SJSA1 (cell line): ENCODE data around the gene KCNN4. TPM values are rescaled to one million over a fixed set of nuclear protein-coding genes. Genes with fewer than 3 reads are reported as not detected.
"Not testable (repeated sequence)": the region's sequence is repeated elsewhere in the genome, so short reads cannot be mapped to it uniquely, and the experiment has no call there.

Experiments
- DNase-seq, 2 experiments: peaks; one replicate each; pipeline ENCODE4 v3.0.0-alpha.2; 2015 to 2020; ENCODE audit warnings: low spot score in 2 of 2, low read depth in 1 of 2
- H3K27ac ChIP-seq: fragments of 250-450 bp; sonication (Bioruptor Pico); 2 replicates; pipeline ENCODE4 v1.5.1; 2020; ENCODE audit warnings: mild to moderate bottlenecking, moderate library complexity
- H3K27me3 ChIP-seq: fragments of 250-450 bp; sonication (Bioruptor Pico); replicated peaks from 2 replicates; pipeline ENCODE4 v1.5.1; 2020; ENCODE audit warnings: mild to moderate bottlenecking, moderate library complexity
- H3K36me3 ChIP-seq: fragments of 250-450 bp; sonication (Bioruptor Pico); 2 replicates; pipeline ENCODE4 v1.5.1; 2020; ENCODE audit warnings: mild to moderate bottlenecking
- H3K4me1 ChIP-seq: fragments of 250-450 bp; sonication (Bioruptor Pico); replicated peaks from 2 replicates; pipeline ENCODE4 v1.6.1; 2021; ENCODE audit warnings: mild to moderate bottlenecking
- H3K4me3 ChIP-seq: fragments of 250-450 bp; sonication (Bioruptor Pico); 2 replicates; pipeline ENCODE4 v1.5.1; 2020; ENCODE audit warnings: mild to moderate bottlenecking
- H3K9me3 ChIP-seq: fragments of 250-450 bp; sonication (Bioruptor Pico); replicated peaks from 2 replicates; pipeline ENCODE4 v1.5.1; 2020; ENCODE audit warnings: mild to moderate bottlenecking
- total RNA-seq: library from RNA; depleted of rRNA; stranded (reverse); fragments of >200 nt; shearing (Covaris generic); gene quantifications from 2 replicates; pipeline ENCODE4 v1.2.3, GENCODE V29; 2014

Gene KCNN4
- total RNA-seq, 1 experiment from 2014 or later = 5.1 TPM

DNA sequence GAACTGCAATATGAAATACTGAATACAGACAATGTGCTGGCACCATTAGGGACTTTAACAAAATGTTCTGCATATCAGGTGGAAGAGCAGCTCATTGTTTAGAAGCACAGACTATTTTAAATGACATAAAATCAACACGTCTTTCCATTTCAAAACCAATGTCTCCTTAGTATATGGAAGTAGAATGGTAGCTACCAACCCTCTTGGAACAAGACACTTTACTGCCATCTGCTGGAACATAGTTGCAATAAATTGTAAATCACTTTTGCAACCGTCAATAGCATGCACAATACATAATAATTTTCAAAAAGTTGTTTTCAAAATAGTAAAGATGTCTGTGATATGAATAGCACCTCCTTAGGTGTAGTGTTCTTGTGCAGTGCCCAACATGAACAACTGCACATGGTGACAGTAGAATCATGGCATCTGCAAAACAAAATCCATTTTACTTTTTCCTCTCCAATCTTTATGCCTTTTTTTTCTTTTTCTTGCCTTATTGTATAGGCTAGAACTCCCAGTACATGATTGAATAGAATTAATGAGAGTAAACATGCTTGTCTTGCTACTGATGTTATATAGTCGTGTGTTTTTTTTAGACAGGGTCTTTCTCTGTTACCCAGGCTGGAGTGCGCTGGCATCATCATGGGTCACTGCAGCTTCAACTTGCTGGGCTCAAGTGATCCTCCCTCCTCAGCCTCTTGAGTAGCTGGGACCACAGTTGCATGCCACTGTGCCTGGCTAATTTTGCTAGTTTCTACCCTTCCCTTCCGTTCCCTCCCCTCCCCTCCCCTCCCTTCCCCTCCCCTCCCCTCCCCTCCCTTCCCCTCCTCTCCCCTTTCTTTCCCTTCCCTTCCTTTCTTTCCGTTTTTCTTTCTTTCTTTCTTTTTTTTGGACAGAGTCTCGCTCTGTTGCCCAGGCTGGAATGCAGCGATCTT lies 29.3 kb upstream of the KCNN4 start:
- peaks cover 4% of the 10 kb centered on the region; the same call in 1 of the 2 replicates for H3K27me3 ChIP-seq
- DNase-seq = peak in 1 of 2 experiments; percentile 32
- no peaks in the 10 kb centered on the region for H3K36me3 ChIP-seq
- no peaks in the 10 kb centered on the region for H3K4me1 ChIP-seq
- no peak overlapping the region for H3K27ac ChIP-seq
- H3K4me3 ChIP-seq = no peak overlapping the region
- H3K9me3 ChIP-seq = no peaks in the 10 kb centered on the region

DNA sequence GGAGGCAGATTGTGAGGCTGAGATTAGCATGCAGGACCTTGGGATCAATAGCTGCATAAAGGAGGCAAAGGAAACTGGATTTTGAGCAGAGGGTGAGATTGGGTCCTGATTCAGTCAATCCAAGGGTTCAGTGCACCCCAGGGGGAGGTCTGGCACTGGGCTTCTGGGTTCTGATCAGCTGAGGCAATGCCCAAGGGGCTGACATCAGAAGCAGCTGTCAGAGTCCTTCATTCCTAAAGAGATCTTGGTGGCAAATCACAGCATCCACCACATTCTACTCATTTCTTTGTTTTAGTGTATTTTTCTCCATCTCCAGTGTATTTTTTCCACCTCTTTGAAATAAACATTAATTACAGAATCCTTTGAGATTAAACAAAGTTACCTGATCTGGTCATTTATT lies 26.9 kb upstream of the KCNN4 start:
- Histone ChIP-seq H3K27ac (no peak overlapping the region), H3K27me3 (peaks cover 4% of the 10 kb centered on the region; the same call in 1 of the 2 replicates), H3K4me3 (no peak overlapping the region), H3K9me3 (no peaks in the 10 kb centered on the region), H3K4me1 (no peaks in the 10 kb centered on the region), H3K36me3 (no peaks in the 10 kb centered on the region)
- no peak for DNase-seq

DNA sequence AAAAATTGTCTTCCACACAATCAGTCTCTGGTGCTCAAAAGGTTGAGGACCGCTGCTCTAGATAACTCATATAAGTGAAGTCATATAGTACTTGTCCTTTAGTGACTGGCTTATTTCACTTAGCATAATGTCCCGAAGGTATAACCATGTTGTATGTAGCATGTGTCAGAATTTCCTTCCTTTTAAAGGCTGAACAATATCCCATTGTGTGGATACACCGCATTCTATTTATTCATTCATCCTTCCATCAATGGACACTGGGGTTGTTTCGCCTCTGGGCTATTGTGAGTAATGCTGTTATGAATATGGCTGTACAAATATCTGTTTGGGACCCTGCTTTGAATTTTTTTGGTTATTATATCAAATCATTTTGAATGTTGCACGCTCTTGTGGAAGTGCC lies 26.1 kb upstream of the KCNN4 start:
- peaks cover 4% of the 10 kb centered on the region; the same call in 1 of the 2 replicates for H3K27me3 ChIP-seq
- no peaks in the 10 kb centered on the region for H3K4me1 ChIP-seq
- no peak for DNase-seq
- H3K4me3 ChIP-seq = no peak overlapping the region
- H3K27ac ChIP-seq = no peak overlapping the region
- no peaks in the 10 kb centered on the region for H3K9me3 ChIP-seq
- no peaks in the 10 kb centered on the region for H3K36me3 ChIP-seq

DNA sequence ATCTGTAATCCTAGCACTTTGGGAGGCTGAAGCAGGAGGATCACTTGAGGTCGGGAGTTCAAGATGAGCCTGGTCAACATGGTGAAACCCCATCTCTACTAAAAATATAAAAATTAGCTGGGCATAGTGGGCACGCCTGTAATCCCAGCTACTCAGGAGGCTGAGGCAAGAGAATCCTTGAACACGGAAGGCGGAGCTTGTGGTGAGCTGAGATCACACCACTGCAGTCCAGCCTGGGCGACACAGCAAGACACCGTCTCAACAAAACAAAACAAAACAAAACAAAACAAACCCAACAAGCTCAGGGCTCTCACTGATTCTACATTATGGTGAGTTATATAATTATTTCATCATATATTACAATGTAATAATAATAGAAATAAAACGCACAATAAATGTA lies 25.6 kb upstream of the KCNN4 start:
- H3K9me3 ChIP-seq, H3K27me3 ChIP-seq, H3K4me1 ChIP-seq, DNase-seq, H3K36me3 ChIP-seq, H3K27ac ChIP-seq, H3K4me3 ChIP-seq: not testable (repeated sequence)

DNA sequence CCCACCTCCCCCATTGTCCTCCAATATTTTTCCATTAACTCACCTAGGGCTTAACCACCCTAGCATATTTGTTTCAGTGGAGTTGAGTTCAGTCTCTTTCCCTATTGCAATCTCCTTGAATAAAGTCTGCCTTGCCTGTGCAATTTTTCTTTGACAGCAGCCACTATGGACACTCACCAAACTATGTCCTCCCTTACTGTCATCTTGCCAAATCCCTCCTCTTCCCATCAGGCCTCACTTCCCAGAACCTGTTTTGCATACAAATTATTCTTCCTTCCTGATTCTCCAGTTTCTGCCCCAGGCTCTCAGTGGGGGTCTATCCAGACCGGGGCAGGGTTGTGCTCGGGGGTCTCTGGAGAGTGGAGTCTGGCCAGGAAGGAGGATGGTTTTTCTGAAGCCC lies 23.7 kb upstream of the KCNN4 start:
- H3K27me3 ChIP-seq = peaks cover 4% of the 10 kb centered on the region; the same call in 1 of the 2 replicates
- H3K9me3 ChIP-seq = no peaks in the 10 kb centered on the region
- no peak overlapping the region for H3K4me3 ChIP-seq

DNA sequence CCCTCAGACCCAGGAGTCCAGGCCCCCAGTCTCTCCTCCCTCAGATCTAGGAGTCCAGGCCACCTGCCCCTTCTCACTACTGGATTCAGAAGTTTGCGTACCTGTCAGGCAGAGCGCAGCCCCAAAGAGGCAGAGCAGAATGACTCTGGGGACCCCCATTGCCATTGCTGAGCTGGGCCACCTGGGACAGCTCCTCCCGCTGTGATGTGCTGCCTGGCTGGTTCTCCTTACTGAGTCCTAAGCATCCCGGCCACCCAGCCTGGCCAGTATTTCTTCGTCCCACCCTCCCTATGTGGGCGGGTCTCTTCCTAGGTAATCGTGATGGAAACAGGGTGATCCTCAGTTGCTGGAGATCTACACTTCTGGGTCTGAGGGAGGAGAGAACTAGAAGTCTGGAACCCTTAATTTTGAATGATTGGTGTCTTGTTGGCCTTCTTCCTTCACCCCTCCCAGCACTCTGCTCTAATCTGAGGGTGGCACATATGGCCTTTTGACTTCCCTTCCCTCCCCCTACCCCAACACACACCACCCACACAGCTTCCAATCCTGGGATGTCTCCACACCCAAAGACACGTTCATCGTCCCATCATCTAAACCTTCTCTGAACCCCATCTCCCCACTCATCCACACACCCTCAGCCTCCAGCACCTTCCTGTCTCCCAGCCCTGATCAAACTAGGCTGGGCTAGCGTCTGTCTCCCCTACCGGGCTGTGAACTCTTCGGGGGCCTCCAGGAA lies 21.6 kb upstream of the KCNN4 start, which contains the start of gene LYPD5:
TSS of gene LYPD5 (minus strand) at position 232 of the 736 bp plus-strand sequence. CDS start at position 165, 67 bp downstream.
- Histone ChIP-seq H3K27me3 (peaks cover 6% of the 10 kb centered on the region; the same call in 1 of the 2 replicates), H3K4me1 (peaks cover 7% of the 10 kb centered on the region), H3K4me3 (no peak within 1 kb of the TSS), H3K9me3 (no peaks in the 10 kb centered on the region; the same call in 1 of the 2 replicates), H3K27ac (no peak within 1 kb of the TSS), H3K36me3 (no peaks in the 10 kb centered on the region)
- no peak for DNase-seq

More for the DNA sequence above, 23.7 kb upstream of the KCNN4 start:
- no peak overlapping the region for H3K27ac ChIP-seq
- no peaks in the 10 kb centered on the region for H3K4me1 ChIP-seq
- DNase-seq = no peak
- H3K36me3 ChIP-seq = no peaks in the 10 kb centered on the region

DNA sequence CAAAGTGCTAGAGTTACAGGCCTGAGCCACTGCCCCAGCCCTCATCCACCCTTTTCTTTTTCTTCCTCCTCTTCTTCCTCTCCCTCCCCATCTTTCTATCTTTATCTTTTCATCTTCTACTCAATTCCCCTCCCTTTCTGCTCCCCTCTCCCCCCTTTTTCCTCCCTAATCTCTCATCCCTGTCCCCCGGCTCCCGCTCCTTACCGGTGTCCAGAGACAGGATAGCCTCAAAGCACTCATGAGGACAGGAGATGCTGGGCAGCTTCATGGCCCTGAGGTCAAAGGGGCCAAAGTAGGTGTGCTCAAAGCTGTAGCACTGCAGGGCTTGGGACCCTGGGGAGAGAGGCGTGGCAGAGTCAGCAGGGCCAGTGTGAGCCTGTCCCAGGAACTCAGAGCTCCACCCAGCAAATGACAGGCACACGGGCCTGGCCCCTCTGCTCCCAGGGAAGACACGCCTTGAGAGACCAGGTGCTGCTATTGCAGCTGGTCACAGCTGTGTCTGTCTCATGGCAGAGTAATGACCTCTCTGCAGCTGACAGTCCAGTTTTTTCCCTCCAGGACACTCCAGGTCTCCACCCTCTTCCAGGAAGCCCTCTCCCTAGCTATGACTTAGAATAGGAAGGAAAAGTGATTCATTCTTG lies 18.8 kb upstream of the KCNN4 start:
- no peak overlapping the region for H3K4me3 ChIP-seq
- no peaks in the 10 kb centered on the region for H3K36me3 ChIP-seq
- H3K27me3 ChIP-seq = 0 out of 2 replicates have a peak, but pooled peaks cover 3% of the 10 kb centered on the region
- H3K27ac ChIP-seq = no peak overlapping the region
- DNase-seq = no peak
- H3K9me3 ChIP-seq = no peaks in the 10 kb centered on the region; the same call in 1 of the 2 replicates
- peaks cover 7% of the 10 kb centered on the region for H3K4me1 ChIP-seq

DNA sequence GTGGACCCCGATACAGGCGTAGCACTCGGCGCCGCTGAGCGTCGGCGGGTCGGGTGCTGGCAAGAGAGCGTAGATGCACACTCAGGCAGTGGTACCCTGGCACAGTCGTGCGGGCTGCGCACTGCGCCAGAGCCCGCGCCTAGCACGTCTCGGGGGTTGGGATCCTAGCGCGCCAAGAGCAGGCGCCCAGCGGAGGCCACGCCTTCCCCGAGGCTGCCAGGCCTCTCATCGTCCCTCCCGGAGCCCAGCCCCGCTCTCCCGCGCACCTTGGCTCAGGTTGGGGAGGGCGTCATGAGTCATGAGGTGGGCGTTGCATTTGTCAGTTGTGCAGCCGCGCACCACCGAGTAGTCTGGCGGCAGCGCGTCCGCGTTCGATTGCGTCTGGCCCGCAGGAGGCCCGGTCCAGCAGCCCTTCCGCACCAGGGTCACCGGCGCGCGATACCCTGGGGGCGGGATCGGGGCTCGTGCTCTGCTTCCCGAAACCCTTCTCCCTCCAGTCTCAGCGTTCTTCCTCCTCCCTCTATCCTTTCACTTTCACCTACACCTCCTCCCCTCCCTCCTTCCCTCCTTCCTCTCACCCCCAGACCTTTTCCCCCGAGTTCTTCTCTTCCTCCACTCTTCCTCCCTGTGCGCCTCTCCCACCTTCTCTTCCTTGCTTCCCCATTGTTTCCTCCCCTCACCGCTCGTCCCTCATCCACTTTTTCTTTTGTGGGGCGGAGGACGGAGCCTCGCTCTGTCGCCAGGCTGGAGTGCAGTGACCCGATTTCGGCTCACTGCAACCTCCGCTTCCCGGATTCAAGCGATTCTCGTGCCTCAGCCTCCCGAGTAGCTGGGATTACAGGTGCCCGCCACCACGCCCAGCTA lies 18.0 kb upstream of the KCNN4 start:
- Histone ChIP-seq H3K4me1 (peaks cover 7% of the 10 kb centered on the region), H3K27ac (no peak overlapping the region), H3K27me3 (peaks cover 6% of the 10 kb centered on the region; the same call in 1 of the 2 replicates), H3K4me3 (peak overlapping the region; percentile 41), H3K36me3 (no peaks in the 10 kb centered on the region), H3K9me3 (no peaks in the 10 kb centered on the region; the same call in 1 of the 2 replicates)
- DNase-seq = no peak

DNA sequence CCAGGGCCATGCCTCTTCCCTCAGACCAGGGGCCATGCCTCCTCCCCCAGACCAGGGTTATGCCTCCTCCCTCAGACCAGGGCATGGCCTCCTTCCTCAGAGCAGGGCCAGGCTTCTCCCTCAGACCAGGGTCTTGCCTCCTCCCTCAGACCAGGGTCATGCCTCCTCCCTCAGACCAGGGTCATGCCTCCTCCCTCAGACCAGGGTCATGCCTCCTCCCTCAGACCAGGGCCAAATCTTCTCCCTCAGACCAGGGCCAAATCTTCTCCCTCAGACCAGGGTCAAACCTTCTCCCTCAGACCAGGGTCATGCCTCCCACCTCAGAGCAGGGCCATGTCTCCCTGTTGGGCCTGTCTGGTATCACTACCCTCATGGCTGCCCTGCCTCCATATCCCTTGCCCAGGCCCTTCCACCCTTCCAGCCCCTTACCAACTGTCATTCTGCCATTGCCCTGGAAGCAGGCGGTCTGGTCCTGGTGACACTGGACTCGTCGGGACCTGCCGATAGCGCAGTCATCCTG lies 17.3 kb upstream of the KCNN4 start:
- peaks cover 7% of the 10 kb centered on the region for H3K4me1 ChIP-seq
- H3K9me3 ChIP-seq = no peaks in the 10 kb centered on the region; the same call in 1 of the 2 replicates

DNA sequence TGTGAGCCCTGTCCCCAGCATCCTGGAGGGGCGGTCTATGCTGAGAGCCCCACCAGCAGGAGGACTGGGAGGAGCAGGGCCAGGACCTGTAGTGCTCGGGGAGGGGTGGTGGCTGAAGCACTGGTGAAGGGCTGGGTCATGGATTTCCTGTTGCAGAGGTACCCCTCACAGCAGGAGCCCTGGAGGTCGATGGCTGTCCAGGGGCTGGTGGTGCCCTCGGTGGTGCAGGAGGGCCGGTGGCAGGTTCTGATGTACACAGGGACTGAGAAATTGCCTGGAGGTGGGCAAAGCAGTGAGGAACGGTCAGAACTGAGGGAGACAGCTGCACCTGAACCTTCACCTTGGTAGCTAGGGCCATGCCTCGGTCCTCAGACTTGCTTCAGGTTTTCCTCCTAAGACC lies 16.8 kb upstream of the KCNN4 start:
- no peak for DNase-seq
- no peaks in the 10 kb centered on the region; the same call in 1 of the 2 replicates for H3K9me3 ChIP-seq
- no peaks in the 10 kb centered on the region for H3K36me3 ChIP-seq
- H3K27me3 ChIP-seq = peaks cover 10% of the 10 kb centered on the region; the same call in 1 of the 2 replicates
- H3K4me1 ChIP-seq = peaks cover 7% of the 10 kb centered on the region
- no peak overlapping the region for H3K27ac ChIP-seq
- H3K4me3 ChIP-seq = no peak overlapping the region

More for the DNA sequence above, 17.3 kb upstream of the KCNN4 start:
- Histone ChIP-seq H3K4me3 (peak overlapping the region; percentile 41), H3K36me3 (no peaks in the 10 kb centered on the region), H3K27ac (no peak overlapping the region), H3K27me3 (peaks cover 10% of the 10 kb centered on the region; the same call in 1 of the 2 replicates)
- no peak for DNase-seq

DNA sequence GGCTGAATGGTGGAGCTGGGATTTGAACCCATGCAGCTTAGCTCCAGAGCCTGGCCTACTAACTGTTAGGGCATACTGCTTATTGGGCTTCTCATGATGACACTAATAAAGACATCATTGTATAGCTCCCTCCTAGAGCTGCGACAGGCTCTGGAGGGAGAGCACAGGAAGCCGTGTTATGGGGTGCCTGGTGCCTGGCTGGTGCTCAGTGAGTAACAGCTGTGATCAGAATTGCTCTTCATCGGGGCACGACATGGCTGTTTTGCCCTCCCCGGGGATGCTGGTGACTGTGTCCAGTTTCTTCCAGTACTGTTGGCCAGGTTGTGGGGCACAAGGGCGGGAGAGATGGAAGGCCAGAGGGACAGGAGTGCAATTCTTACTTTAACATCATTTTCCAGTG lies 16.3 kb upstream of the KCNN4 start:
- H3K36me3 ChIP-seq = no peaks in the 10 kb centered on the region
- peaks cover 7% of the 10 kb centered on the region for H3K4me1 ChIP-seq
- H3K27ac ChIP-seq = no peak overlapping the region
- H3K27me3 ChIP-seq = peaks cover 10% of the 10 kb centered on the region; the same call in 1 of the 2 replicates
- H3K9me3 ChIP-seq = no peaks in the 10 kb centered on the region; the same call in 1 of the 2 replicates
- DNase-seq = no peak
- H3K4me3 ChIP-seq = no peak overlapping the region

DNA sequence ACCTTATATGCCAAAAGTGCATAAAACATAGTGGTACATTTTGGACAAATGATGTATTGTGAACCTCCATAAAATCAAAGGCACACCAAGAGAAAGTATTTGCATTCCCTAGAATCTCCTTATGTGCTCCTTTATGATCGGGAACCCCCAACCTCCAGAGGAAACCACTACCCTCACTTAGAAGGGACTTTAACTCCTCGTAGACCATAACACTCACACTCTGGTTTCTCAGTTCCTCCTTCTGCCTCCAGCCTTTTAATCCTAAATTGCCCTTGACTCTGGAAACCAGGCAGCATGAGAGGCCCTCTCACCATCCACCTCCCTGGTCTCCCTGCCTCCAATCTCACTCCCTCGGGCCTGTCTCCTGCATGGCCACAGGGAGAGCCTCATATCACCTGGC lies 9.8 kb upstream of the KCNN4 start:
- Histone ChIP-seq H3K27me3 (peaks cover 7% of the 10 kb centered on the region; the same call in 1 of the 2 replicates), H3K4me1 (no peaks in the 10 kb centered on the region; the same call in 1 of the 2 replicates), H3K9me3 (no peaks in the 10 kb centered on the region), H3K4me3 (no peak overlapping the region), H3K27ac (no peak overlapping the region), H3K36me3 (no peaks in the 10 kb centered on the region)
- DNase-seq = no peak
